Ishikawa (cell line): ENCODE results near the gene PRSS27.

ENCODE experiments used
- CEBPB ChIP-seq: IDR thresholded peaks from 2 replicates; pipeline ENCODE4 v1.6.1; 2012
- CREB1 ChIP-seq: IDR thresholded peaks from 2 replicates; pipeline ENCODE4 v1.6.1; 2012; ENCODE audit warnings: low read depth
- EGR1 ChIP-seq: IDR thresholded peaks from 2 replicates; pipeline ENCODE4 v1.6.1; 2012
- EP300 ChIP-seq: IDR thresholded peaks from 2 replicates; pipeline ENCODE4 v1.6.1; 2012; ENCODE audit warnings: borderline replicate concordance
- FOXM1 ChIP-seq: IDR thresholded peaks from 2 replicates; pipeline ENCODE4 v1.6.1; 2012; ENCODE audit warnings: low read depth, borderline replicate concordance
- NFIC ChIP-seq: IDR thresholded peaks from 2 replicates; pipeline ENCODE4 v1.6.1; 2012
- RAD21 ChIP-seq: IDR thresholded peaks from 2 replicates; pipeline ENCODE4 v1.6.1; 2012; ENCODE audit warnings: low read depth
- TAF1 ChIP-seq: IDR thresholded peaks from 2 replicates; pipeline ENCODE4 v1.6.1; 2012; ENCODE audit warnings: low read depth, mild to moderate bottlenecking
- TCF12 ChIP-seq: IDR thresholded peaks from 2 replicates; pipeline ENCODE4 v1.6.1; 2012; ENCODE audit warnings: low read depth
- TEAD4 ChIP-seq: IDR thresholded peaks from 2 replicates; pipeline ENCODE4 v1.6.1; 2012
- USF1 ChIP-seq: IDR thresholded peaks from 2 replicates; pipeline ENCODE4 v1.6.1; 2012
- YY1 ChIP-seq: IDR thresholded peaks from 2 replicates; pipeline ENCODE4 v1.6.1; 2012; ENCODE audit warnings: low read depth
- ZBTB7A ChIP-seq: IDR thresholded peaks from 2 replicates; pipeline ENCODE4 v1.6.1; 2012; ENCODE audit warnings: low read depth
- TF ChIP-seq, protein P1 (sequence below): IDR thresholded peaks from 2 replicates; pipeline ENCODE4 v1.6.1; 2012; ENCODE audit warnings: low read depth, mild to moderate bottlenecking
- TF ChIP-seq, protein P2 (sequence below): IDR thresholded peaks from 2 replicates; pipeline ENCODE4 v1.6.1; 2012

PRSS27 gene

GRCh38 chr16:2719328-2720063 is 528 bp downstream of the PRSS27 start:
- TF ChIP-seq YY1 (no peak), EP300 (no peak), RAD21 (no peak), USF1 (no peak), CREB1 (no peak), CEBPB (no peak), TEAD4 (peak; percentile 46)
- TF ChIP-seq, protein P1, sequence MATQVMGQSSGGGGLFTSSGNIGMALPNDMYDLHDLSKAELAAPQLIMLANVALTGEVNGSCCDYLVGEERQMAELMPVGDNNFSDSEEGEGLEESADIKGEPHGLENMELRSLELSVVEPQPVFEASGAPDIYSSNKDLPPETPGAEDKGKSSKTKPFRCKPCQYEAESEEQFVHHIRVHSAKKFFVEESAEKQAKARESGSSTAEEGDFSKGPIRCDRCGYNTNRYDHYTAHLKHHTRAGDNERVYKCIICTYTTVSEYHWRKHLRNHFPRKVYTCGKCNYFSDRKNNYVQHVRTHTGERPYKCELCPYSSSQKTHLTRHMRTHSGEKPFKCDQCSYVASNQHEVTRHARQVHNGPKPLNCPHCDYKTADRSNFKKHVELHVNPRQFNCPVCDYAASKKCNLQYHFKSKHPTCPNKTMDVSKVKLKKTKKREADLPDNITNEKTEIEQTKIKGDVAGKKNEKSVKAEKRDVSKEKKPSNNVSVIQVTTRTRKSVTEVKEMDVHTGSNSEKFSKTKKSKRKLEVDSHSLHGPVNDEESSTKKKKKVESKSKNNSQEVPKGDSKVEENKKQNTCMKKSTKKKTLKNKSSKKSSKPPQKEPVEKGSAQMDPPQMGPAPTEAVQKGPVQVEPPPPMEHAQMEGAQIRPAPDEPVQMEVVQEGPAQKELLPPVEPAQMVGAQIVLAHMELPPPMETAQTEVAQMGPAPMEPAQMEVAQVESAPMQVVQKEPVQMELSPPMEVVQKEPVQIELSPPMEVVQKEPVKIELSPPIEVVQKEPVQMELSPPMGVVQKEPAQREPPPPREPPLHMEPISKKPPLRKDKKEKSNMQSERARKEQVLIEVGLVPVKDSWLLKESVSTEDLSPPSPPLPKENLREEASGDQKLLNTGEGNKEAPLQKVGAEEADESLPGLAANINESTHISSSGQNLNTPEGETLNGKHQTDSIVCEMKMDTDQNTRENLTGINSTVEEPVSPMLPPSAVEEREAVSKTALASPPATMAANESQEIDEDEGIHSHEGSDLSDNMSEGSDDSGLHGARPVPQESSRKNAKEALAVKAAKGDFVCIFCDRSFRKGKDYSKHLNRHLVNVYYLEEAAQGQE = no peak

GRCh38 chr16:2717383-2718263 is 2.4 kb downstream of the PRSS27 start:
- no peak for TF ChIP-seq TAF1

DNA sequence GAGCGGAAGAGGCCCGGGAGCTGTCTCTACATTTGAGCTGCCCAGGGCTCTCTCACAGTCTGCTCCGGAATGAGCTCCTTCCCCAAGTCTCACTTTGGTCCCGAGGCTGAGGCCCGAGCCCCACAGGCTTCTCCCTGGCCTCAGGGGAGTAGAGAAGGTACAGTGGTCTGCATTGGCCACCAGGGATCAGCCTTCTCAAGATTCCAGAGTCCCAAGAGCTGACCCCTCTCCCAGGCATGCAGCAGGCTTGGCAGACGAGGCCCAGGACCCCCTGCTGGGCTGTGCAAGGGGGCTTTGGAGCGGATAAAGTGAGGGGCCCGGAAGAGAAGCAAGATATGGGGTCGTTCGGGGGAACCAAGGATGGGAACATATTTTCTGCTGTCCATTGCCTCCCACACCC is 3.1 kb downstream of the PRSS27 start:
- TF ChIP-seq, protein P2, sequence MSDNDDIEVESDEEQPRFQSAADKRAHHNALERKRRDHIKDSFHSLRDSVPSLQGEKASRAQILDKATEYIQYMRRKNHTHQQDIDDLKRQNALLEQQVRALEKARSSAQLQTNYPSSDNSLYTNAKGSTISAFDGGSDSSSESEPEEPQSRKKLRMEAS = no peak
- TF ChIP-seq YY1 (no peak), RAD21 (no peak), EGR1 (no peak), TCF12 (no peak)

DNA sequence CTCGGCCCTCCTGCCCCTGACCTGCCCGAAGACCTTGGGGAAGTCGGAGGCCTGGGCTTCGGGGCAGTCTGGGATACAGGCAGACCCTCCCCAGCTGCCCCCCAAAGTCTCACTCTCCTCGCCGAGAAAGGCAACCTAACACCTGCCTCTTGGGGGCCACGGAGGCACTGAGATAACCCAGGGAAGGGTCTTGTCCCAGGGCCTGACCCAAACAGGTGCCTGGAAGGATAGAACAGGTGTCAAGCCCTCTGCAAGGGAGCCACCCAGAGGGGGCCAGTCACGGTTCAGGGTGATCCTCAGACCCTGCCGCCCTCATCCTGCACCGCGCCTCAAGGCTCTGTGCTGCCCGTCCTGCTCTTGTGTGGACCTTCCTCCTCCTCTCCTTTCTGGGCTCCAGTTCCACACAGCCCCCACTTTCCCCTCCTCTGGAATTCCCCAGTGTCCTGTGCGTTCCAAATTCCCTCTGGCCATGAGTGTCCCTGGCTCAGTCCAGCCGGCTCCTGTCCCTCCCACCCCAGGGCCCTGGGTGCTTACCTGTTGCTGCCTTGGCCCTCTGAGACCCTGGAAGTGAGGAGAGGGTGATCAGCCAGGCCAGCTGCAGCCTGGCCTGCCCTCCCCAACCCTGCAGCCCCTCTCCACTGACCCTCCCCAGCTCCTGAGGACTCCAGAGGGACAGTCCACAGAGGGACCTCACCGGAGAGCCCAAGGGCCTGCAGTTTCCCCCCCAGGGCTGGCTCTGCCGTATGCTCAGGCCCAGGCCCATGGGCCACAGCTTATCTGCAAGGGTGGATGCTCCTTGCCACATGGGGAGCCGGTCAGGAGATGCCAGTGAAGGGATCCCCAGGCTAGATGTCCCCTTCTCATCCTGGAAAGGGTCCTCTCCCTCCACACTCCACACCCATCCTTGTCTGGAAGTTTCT is 3.8 kb downstream of the PRSS27 start:
- TF ChIP-seq ZBTB7A (no peak), NFIC (no peak), USF1 (no peak), RAD21 (no peak), TEAD4 (no peak), CEBPB (no peak)
- TF ChIP-seq, protein P2 = no peak

DNA sequence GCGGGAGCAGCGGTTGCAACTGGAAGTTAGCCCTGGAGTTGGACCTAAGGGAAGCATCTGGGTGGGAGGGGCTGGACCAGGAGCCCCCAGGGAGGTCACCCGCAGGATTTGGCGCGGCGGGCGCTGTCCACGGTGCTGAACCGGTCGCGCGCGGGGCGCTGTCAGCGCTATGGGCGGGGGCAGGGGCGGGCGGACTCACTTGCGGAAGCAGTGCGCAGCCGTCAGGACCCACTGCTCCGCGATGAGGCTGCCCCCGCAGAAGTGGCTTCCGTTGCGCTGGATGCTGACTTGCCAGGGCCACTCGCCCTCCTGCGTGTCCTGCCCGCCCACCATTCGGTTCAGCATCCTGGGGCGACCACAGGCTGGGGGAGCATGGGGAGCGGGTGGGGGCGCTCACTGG is 4.5 kb downstream of the PRSS27 start:
- TF ChIP-seq, protein P2 = peak; percentile 41; the same call in 1 of the 2 replicates
- TF ChIP-seq TEAD4 (no peak), EGR1 (no peak), USF1 (no peak), FOXM1 (no peak), ZBTB7A (peak; percentile 90), YY1 (no peak), TCF12 (no peak), TAF1 (no peak), CREB1 (no peak), NFIC (no peak), EP300 (no peak), CEBPB (no peak), RAD21 (no peak)
- TF ChIP-seq, protein P1 = peak; percentile 97
